Measurements from ENCODE around the gene SETX. TPM values are rescaled to one million over a fixed set of nuclear protein-coding genes. Genes with fewer than 3 reads are reported as not detected.

SETX gene, protein sequence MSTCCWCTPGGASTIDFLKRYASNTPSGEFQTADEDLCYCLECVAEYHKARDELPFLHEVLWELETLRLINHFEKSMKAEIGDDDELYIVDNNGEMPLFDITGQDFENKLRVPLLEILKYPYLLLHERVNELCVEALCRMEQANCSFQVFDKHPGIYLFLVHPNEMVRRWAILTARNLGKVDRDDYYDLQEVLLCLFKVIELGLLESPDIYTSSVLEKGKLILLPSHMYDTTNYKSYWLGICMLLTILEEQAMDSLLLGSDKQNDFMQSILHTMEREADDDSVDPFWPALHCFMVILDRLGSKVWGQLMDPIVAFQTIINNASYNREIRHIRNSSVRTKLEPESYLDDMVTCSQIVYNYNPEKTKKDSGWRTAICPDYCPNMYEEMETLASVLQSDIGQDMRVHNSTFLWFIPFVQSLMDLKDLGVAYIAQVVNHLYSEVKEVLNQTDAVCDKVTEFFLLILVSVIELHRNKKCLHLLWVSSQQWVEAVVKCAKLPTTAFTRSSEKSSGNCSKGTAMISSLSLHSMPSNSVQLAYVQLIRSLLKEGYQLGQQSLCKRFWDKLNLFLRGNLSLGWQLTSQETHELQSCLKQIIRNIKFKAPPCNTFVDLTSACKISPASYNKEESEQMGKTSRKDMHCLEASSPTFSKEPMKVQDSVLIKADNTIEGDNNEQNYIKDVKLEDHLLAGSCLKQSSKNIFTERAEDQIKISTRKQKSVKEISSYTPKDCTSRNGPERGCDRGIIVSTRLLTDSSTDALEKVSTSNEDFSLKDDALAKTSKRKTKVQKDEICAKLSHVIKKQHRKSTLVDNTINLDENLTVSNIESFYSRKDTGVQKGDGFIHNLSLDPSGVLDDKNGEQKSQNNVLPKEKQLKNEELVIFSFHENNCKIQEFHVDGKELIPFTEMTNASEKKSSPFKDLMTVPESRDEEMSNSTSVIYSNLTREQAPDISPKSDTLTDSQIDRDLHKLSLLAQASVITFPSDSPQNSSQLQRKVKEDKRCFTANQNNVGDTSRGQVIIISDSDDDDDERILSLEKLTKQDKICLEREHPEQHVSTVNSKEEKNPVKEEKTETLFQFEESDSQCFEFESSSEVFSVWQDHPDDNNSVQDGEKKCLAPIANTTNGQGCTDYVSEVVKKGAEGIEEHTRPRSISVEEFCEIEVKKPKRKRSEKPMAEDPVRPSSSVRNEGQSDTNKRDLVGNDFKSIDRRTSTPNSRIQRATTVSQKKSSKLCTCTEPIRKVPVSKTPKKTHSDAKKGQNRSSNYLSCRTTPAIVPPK (N-terminal part only)
- 10 to 100 TPM; 37.5 to 38.1 TPM for total RNA-seq

DNA sequence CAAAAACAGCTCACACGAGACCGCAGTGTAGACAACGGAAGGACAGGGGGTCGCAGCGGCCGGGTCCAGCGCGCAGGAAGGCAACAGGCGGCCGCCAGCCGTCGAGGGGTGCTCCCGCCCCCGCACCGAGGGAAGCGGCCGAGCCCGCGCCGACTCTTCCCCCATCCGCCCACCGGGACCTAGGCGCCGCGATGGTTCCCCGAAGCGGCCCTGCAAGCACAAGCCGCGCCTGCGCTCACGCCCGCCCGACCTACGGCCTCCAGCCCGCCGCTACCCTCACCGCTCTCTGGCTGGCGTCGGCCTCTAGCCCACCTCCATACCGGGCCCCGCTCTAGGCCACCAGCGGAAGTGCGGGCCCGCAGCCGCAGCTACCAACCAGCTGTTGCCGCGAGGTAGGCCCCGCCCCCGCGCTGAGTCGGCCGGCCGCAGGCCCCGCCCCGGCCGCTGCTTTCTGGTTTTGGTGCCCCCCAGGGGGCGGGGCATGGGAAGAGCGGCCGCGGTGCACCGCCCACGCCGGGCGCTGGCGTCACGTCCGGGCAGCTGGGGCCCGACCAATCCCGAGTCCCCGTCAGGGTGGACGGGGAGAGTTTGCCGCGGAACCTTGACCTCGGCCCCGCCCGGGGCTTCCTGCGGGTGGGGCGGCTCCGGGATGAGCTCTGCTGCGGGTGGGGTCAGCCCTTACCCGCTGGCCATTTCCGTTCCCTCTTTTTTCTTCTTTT, at the start of gene SETX:
TSS of gene SETX (minus strand) at position 350 of the 719 bp plus-strand sequence. CDS start 5,558 bp downstream, outside the sequence.
- CTCF ChIA-PET, result interaction anchor here (0.6 to 1.4 kb wide), 4 partner anchors 8 to 207 kb away, joined by 3 to 4 read pairs (median 3); no protein-coding TSS in a partner anchor
- intact Hi-C loops (cut with DNase I, micrococcal nuclease), result loop anchor here in 1 of 2 experiments (1.0 to 10.0 kb wide), 17 partner anchors 18 to 1230 kb away; partner anchors contain the start of genes BARHL1, GTF3C5, MED22 and NUP214

DNA sequence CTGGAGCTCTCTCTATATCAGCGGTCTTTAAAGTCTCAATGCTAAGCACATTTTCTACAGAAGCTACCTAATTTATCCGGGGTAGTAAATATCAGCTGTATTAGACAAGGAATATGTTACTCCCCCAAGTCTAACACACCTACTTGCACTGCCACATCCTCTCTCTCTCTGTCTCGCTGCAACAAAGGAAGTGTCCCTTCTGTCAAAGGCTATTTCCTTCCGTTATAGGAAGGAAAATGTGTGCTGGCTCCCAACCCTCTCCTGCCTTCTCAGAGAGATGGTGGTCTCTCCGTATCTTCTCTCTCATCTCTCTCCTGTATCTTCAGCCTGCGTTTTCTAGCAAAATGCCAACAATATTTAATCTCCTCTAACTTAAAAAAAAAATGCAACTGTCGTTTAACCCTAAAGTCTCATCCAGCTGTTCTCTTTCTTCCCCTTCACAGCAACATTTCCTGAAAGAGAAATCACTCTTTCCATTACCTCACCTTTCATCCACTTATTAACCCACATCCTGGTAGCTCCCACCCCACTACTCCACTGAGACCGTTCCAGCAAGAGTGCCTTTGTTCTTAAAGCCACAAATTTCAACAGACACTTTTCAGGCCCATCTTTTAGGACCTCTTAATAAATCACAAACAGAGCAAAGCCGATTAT, 49.6 kb upstream of the SETX start:
- ATAC-seq (peak; percentile 58), DNase-seq (peak; percentile 48)
- CTCF ChIA-PET, result interaction anchor here (0.7 kb wide), 1 partner anchor 1108 kb away, joined by 4 read pairs; no protein-coding TSS in a partner anchor
- intact Hi-C loops (cut with DNase I, micrococcal nuclease), result loop anchor here (1.0 to 10.0 kb wide), 4 partner anchors 54 to 740 kb away; partner anchors contain the start of gene GTF3C4 (in 1 of the 2)
- Mint-ChIP-seq H3K27me3 (no peaks in the 10 kb centered on the region), H3K27ac (peak overlapping the region; percentile 91), H3K36me3 (ENCODE audit: low read depth) (peaks cover 44% of the 10 kb centered on the region), H3K4me1 (peaks cover 46% of the 10 kb centered on the region), H3K4me3 (peak overlapping the region; percentile 96), H3K9me3 (ENCODE audit: low read depth) (no peaks in the 10 kb centered on the region)
- POLR2A ChIA-PET, result interaction anchor here (0.6 to 0.8 kb wide), 5 partner anchors 53 to 402 kb away, joined by 3 to 9 read pairs (median 4); no protein-coding TSS in a partner anchor

More for the DNA sequence above, at the start of gene SETX:
- H3K27me3 Mint-ChIP-seq, result no peaks in the 10 kb centered on the region
- H3K4me3 Mint-ChIP-seq, result peak within 1 kb of the TSS; percentile 79
- peak; percentile 81 for ATAC-seq
- POLR2A ChIA-PET, result interaction anchor here (0.5 to 1.0 kb wide), 3 partner anchors 19 to 689 kb away, joined by 3 to 6 read pairs (median 3); no protein-coding TSS in a partner anchor
- DNase-seq, result peak; percentile 98
- H3K27ac Mint-ChIP-seq, result peak within 1 kb of the TSS; percentile 98
- H3K36me3 Mint-ChIP-seq (ENCODE audit: low read depth), result peaks cover 34% of the 10 kb centered on the region
- H3K9me3 Mint-ChIP-seq (ENCODE audit: low read depth), result no peaks in the 10 kb centered on the region
- peaks cover 36% of the 10 kb centered on the region for H3K4me1 Mint-ChIP-seq

DNA sequence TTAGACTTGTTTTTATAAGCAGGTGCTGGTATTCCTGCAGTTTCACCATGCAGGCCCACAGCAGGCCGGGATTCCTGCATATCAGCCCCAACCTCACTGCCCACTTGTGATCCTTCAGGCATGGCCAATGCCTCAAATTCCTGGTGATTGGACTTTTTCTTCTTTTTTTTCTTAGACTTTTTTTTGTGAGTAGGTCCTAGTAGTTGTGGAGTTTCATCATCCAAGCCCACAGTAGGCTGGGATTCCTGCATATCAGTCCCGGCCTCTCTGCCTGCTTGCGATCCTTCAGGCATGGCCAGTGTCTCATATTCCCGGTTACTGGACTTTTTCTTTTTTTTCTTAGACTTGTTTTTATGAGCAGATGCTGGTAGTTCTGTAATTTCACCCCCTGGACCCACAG, 47.0 kb upstream of the SETX start:
- Mint-ChIP-seq H3K27ac (no peak overlapping the region), H3K9me3 (ENCODE audit: low read depth) (no peaks in the 10 kb centered on the region), H3K27me3 (no peaks in the 10 kb centered on the region), H3K4me3 (no peak overlapping the region), H3K36me3 (ENCODE audit: low read depth) (peaks cover 59% of the 10 kb centered on the region), H3K4me1 (peaks cover 40% of the 10 kb centered on the region)
- no peak for DNase-seq
- intact Hi-C loops (cut with DNase I, micrococcal nuclease), result loop anchor here (10.0 kb wide), 2 partner anchors 273 to 743 kb away; partner anchors contain the start of gene GTF3C4 (in 1 of the 2)
- no peak for ATAC-seq
- ChIA-PET POLR2A (interaction anchor here (0.6 kb wide), 1 partner anchor 560 kb away, joined by 6 read pairs; no protein-coding TSS in a partner anchor), CTCF (no interaction called here)

DNA sequence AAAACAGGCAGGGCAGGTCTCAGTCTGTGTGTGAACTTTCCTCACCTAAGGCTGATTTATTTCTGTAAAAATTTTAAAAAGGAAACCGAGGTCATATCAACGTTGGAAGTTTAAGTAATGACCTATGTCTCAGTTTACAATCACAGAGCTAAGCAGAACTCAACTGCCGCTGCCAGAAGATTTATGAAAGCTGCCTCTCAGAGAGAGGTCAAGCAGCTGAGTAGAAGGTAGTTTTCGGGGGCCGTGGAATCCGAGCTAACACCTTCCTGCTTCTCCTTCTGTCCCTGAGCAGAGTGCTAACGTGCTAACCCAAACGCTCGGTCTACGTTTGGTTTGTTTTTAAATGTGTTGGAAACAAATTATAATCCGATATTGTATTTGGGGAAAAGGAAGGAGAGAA, 40.8 kb upstream of the SETX start:
- no peaks in the 10 kb centered on the region for H3K27me3 Mint-ChIP-seq
- no peaks in the 10 kb centered on the region for H3K4me1 Mint-ChIP-seq
- POLR2A ChIA-PET, result no interaction called here
- CTCF ChIA-PET, result interaction anchor here (0.8 kb wide), 1 partner anchor 1218 kb away, joined by 3 read pairs; no protein-coding TSS in a partner anchor
- DNase-seq, result no peak
- H3K4me3 Mint-ChIP-seq, result no peak overlapping the region
- ATAC-seq, result no peak
- H3K36me3 Mint-ChIP-seq (ENCODE audit: low read depth), result peaks cover 56% of the 10 kb centered on the region
- H3K27ac Mint-ChIP-seq, result no peak overlapping the region
- intact Hi-C loops (cut with DNase I, micrococcal nuclease), result no loop called here
- no peaks in the 10 kb centered on the region for H3K9me3 Mint-ChIP-seq (ENCODE audit: low read depth)

DNA sequence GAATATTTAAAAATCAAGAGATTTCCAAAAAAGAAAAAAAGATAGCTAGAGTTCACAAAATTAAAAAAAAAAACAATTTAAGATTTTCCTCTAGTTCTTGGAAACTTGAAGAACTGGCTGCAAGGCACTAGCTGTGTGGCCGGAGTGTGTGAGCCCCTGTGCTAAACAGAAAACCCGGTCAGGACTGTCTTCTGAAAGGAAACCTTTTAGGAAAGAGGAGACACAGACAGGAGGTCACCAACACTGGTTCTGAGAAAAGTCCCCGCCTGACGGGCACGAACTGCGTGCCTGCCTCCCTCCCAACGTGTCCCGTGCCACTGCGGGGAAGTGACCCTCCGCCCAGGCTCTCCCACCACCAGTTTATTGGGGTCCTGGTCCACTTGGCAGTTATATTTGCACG, 36.7 kb upstream of the SETX start:
- Mint-ChIP-seq H3K4me3 (no peak overlapping the region), H3K9me3 (ENCODE audit: low read depth) (no peaks in the 10 kb centered on the region), H3K4me1 (no peaks in the 10 kb centered on the region), H3K27ac (no peak overlapping the region), H3K36me3 (ENCODE audit: low read depth) (peaks cover 65% of the 10 kb centered on the region), H3K27me3 (no peaks in the 10 kb centered on the region)
- ChIA-PET CTCF (no interaction called here), POLR2A (no interaction called here)
- DNase-seq (no peak), ATAC-seq (no peak)
- intact Hi-C loops (cut with DNase I, micrococcal nuclease), result no loop called here

DNA sequence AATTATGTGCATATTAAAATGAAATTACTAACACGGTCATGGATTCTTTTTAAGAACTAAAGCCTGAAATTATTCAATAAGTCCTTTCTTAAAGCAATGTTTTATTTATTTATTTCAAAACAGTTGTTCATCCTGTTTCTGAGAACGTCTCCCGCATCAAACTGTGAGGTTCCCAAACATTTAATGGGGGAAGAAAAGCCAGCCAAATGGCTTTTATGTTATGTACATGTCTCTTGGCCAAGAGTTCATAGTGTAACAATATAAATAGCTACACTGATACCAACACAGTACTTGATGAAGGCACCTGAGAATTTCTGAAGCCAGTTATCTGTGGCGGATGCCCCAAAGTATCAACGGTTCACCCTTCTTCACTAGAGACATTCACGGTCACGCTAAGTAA, 36.2 kb upstream of the SETX start:
- no peak overlapping the region for H3K27ac Mint-ChIP-seq
- ATAC-seq, result no peak
- H3K4me1 Mint-ChIP-seq, result no peaks in the 10 kb centered on the region
- DNase-seq, result no peak
- no peak overlapping the region for H3K4me3 Mint-ChIP-seq
- CTCF ChIA-PET, result interaction anchor here (0.6 kb wide), 1 partner anchor 628 kb away, joined by 3 read pairs; no protein-coding TSS in a partner anchor
- H3K9me3 Mint-ChIP-seq (ENCODE audit: low read depth), result no peaks in the 10 kb centered on the region
- H3K36me3 Mint-ChIP-seq (ENCODE audit: low read depth), result peaks cover 63% of the 10 kb centered on the region
- POLR2A ChIA-PET, result no interaction called here
- intact Hi-C loops (cut with DNase I, micrococcal nuclease), result no loop called here
- H3K27me3 Mint-ChIP-seq, result no peaks in the 10 kb centered on the region

DNA sequence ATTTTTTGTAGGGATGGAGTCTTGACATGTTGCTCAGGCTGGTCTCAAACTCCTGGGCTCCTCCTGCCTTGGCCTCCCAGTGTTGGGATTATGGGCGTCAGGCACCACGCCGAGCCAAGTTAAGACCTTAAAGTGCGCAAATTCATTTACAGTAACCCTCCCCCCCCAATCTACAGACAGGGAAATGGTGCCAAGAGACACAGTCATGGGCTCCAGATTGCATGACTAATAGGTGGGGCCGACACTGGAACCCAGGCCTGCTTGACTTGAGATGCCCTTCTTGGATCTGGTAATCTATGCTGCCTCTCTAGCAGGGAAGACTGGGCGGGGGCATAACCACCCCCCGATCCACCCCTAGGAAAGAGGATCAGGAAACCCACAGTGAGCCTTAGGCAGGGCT, 32.3 kb upstream of the SETX start:
- Mint-ChIP-seq H3K36me3 (ENCODE audit: low read depth) (peaks cover 78% of the 10 kb centered on the region), H3K4me3 (no peak overlapping the region), H3K27ac (no peak overlapping the region), H3K9me3 (ENCODE audit: low read depth) (no peaks in the 10 kb centered on the region), H3K4me1 (peaks cover 3% of the 10 kb centered on the region), H3K27me3 (no peaks in the 10 kb centered on the region)
- intact Hi-C loops (cut with DNase I, micrococcal nuclease), result no loop called here
- POLR2A ChIA-PET, result no interaction called here
- CTCF ChIA-PET, result no interaction called here
- DNase-seq (no peak), ATAC-seq (no peak)

DNA sequence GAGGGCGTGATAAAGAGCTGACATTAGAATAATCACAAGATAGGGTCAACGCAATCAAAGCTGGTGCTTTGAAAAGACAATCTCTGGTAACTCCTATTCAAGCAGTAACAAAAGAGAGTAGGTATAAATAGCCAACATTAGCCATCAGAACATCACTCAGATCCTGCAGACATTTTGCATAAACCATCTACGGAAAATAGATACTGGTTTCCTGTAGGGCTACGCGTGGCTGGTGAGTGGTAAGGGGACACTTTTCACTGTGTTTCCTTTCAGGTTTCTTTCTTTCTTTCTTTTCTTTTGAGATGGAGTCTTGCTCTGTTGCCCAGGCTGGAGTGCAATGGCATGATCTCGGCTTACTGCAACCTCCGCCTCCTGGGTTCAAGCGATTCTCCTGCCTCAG, 29.6 kb upstream of the SETX start:
- POLR2A ChIA-PET, result no interaction called here
- intact Hi-C loops (cut with DNase I, micrococcal nuclease), result no loop called here
- H3K9me3 Mint-ChIP-seq (ENCODE audit: low read depth), result no peaks in the 10 kb centered on the region
- CTCF ChIA-PET, result interaction anchor here (1.2 kb wide), 1 partner anchor 15 kb away, joined by 4 read pairs; no protein-coding TSS in a partner anchor
- no peak overlapping the region for H3K4me3 Mint-ChIP-seq
- no peaks in the 10 kb centered on the region for H3K27me3 Mint-ChIP-seq
- peaks cover 63% of the 10 kb centered on the region for H3K36me3 Mint-ChIP-seq (ENCODE audit: low read depth)
- H3K4me1 Mint-ChIP-seq, result peaks cover 8% of the 10 kb centered on the region
- DNase-seq, result no peak
- no peak for ATAC-seq
- H3K27ac Mint-ChIP-seq, result no peak overlapping the region

DNA sequence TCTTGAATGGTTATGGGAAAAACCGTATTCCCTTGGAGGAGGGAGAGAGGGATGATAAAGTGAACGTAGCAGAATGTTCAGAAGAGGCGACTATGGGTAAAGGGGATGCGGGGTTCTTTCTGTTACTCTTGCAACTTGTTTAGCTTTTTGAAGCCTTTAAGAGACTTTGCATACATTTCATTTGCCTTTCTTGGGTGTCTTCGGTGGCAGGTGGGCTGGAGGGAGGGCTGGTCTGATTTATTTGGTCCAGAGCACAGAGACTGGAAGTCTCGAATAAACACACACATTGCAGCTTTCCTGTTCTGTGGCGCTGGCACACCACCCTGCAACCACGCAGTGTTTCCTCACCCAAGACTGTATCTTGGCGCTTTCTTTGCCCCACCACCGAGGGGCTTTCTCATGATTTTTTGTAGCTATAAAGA, 28.7 kb upstream of the SETX start:
- Mint-ChIP-seq H3K27ac (peak overlapping the region; percentile 52), H3K27me3 (no peaks in the 10 kb centered on the region), H3K4me3 (no peak overlapping the region), H3K9me3 (ENCODE audit: low read depth) (no peaks in the 10 kb centered on the region), H3K36me3 (ENCODE audit: low read depth) (peaks cover 56% of the 10 kb centered on the region), H3K4me1 (peaks cover 8% of the 10 kb centered on the region)
- intact Hi-C loops (cut with DNase I, micrococcal nuclease), result no loop called here
- POLR2A ChIA-PET, result interaction anchor here (0.6 kb wide), 1 partner anchor 36 kb away, joined by 3 read pairs; no protein-coding TSS in a partner anchor
- CTCF ChIA-PET, result interaction anchor here (0.6 to 1.2 kb wide), 2 partner anchors 16 to 143 kb away, joined by 3 to 4 read pairs; no protein-coding TSS in a partner anchor
- ATAC-seq (no peak), DNase-seq (no peak)

Measured in activated CD4-positive, alpha-beta T cell treated with anti-CD3 and anti-CD28 coated beads for 36 hours (primary cell).